Smooth muscle cell of the brain vasculature (primary cell): ENCODE measurements around the gene ZFAND2B.

Experiments used
- DNase-seq: peaks from one replicate; pipeline ENCODE4 v3.0.0-alpha.2; 2012; ENCODE audit warnings: low read depth, low spot score

The ZFAND2B gene

GRCh38 chr2:219206328-219207133, at the start of gene ZFAND2B:
Gene ZFAND2B, plus strand, starts transcription at chr2:219206782. Its CDS starts 206 bp downstream, at chr2:219206988.
- DNase-seq: peak; percentile 87

DNA sequence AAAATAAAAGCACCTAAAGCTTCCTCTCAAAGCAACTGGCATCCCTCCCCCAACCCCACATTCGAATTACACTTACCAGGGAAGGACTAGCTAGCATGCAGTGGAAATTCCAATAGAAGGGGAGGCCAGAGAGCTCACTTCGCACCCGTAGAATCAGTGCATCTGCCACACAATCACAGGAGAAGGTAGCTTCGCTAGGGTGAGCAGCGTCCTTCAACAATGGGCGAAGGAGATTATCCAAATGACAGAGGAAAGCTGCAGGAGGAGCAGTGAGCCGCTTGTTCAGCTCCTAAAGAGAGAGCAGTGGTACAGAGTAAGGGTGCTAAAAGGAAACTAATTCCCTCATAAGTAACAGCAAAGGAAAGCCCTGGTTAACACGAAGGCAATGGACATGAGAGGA, 49.2 kb upstream of the ZFAND2B start:
- DNase-seq: no peak

GRCh38 chr2:219158025-219158424, 48.6 kb upstream of the ZFAND2B start:
- no peak for DNase-seq

GRCh38 chr2:219158586-219158985, 48.0 kb upstream of the ZFAND2B start:
- DNase-seq: no peak

GRCh38 chr2:219159771-219160185, 46.8 kb upstream of the ZFAND2B start:
- DNase-seq: no peak

DNA sequence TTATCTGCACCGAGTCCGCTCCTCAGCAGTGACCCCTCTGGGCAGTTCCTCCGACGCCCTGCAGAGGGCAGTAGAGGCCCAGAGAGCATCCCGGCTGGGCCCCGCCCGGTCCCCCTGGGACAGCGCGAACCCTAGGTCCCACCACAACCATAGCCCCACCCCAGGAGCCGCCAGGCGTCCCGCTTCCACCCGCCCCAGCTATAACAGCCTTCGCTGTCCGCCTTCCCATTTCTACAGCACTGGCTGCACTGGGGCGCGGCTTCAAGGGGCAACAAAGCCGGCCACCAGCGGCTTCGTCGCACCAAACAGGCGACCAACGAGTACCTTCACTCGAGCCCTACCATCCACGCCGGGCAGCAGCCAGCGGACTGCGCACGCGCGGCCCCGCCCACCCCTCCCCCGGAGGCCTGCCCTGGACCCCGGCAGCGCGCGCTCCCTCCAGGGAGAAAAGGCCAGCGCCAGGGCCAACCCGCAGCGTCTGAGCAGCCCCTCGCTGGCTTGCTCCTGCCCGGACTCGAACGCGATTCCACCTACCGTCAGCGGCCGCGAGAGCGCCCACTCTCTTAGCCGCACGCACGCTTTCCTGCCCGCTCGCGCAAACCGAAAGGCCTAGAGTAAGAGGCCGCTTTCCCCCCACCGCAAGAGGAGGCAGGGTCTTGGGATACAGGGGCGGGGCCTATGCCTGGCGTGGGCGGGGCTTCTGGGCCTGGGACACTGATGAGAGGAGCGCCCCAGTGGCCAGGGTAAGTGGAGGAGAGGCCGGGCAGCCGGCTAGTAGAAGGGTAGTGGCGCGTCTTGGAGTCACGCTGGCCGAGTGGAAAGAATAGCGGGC, 46.2 kb upstream of the ZFAND2B start, which contains the start of gene NHEJ1:
NHEJ1 (minus strand) TSS at position 630 of the 832 bp plus-strand sequence. CDS start 2,453 bp downstream, outside the sequence.
- peak; percentile 83 for DNase-seq

DNA sequence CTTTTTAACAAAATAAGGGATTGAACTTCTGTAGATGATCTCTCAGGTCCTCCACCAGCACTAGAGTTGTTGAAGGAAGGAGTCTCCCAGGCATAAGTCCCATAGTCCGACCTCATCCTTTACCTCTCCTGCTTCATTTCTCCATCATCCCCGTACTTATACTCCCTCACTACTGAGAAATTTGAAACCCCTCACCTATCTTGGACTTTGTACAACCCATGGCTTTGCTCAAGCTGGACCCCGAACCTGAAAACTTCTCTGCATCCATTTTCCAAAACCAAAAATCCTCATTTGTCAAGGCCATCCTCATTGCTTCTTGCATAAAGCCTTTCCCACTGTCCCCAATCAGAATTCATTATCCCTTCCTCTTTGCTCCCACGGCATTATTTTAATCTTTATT, 45.5 kb upstream of the ZFAND2B start:
- DNase-seq: no peak

DNA sequence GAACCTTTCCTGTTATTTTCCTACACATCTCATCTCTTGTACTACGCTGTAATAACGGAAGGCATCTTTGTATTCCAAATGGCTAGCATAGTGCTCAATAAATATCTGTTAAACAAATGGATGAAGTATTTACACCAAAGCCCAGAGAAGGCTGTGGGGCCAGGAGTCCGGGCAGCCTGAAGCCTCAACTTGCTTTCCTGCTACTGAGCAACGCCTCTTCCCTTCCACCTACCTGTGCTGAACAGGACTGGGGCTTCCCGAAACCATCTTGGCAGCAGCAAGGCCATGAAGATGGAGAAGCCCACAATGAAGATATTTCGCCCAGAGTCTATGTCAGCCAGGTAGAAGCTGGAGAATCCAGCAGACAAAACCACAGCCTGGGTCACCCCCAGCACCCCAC, 43.4 kb upstream of the ZFAND2B start:
- no peak for DNase-seq

GRCh38 chr2:219165058-219165911, 41.3 kb upstream of the ZFAND2B start:
- DNase-seq: no peak

DNA sequence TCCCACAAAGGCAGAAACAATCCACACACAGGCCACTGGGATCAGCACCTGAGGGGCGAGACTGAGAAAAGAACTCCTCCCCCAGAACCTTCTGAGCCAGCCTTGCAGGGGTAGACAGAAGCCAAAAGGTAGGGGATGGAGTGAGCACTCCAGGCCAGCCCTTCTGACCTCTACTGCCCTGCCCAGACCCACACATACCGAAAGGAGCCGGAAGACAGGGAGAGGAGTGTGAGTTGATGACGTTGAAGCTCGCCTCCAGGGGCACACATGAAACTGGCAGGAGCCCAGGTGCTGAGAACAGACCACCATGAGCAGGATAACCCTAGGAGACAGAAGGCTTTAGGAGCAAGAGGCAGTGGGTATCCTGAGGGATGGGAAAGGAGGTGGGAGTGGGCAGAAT, 38.6 kb upstream of the ZFAND2B start:
- no peak for DNase-seq

GRCh38 chr2:219168526-219168925, 38.1 kb upstream of the ZFAND2B start:
- DNase-seq: no peak

- no peak for DNase-seq
Measured at GRCh38 chr2:219168932-219169331, 37.6 kb upstream of the ZFAND2B start.

DNA sequence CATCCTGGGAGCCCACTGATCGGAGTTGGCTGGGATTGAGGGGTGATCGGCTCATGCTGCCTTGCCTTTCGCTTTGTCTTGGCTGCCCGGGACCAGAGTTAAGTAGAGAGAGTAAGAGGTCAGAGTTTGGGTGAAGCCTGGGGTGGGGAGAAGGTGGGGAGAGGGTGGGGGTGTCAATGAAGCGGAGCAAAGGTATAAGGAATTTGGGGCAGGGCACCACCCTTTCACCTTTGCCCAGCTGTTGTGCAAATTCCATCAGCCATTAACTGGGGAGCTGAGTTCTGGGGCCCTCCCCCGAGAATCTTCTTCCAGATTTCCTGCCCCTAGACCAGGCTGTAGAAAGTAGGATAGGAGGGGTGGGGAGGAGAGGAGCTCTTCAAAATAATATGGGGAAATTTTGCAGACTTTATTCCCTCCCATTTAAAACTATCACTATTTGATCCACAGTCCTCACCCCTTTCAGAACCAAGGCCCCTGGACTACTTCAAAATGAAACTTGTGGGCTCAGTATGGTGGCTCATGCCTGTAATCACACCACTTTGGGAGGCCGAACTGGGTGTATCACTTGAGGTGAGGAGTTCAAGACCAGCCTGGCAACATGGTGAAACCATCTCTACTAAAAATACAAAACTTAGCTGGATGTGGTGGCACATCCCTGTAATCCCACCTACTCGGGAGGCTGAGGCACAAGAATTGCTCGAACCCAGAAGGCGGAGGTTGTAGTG, 36.5 kb upstream of the ZFAND2B start, which contains the start of gene SLC23A3:
SLC23A3 (minus strand) TSS at position 100 of the 725 bp plus-strand sequence; CDS start at position 55, 45 bp downstream.
- DNase-seq: no peak

DNA sequence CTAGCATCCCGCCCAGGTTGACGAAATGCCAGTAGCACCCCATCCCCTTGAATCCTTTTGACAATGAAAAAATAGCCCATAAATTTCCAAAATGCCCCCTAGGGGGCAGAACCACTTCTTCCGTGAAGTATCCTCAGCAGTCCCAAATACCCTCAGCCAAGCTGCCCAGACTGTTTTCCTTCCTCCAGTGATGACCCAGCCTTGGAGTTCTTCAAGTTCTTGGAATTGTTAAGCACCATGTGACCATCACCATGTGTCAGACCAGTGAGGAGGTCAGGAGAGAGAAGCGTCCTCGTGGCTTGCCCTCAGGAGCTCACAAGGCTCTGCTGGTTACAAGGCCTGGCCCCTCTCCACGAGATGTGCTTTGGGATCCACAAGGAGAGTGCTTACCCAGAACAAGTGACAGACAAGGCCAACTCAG, 35.3 kb upstream of the ZFAND2B start:
- no peak for DNase-seq

DNA sequence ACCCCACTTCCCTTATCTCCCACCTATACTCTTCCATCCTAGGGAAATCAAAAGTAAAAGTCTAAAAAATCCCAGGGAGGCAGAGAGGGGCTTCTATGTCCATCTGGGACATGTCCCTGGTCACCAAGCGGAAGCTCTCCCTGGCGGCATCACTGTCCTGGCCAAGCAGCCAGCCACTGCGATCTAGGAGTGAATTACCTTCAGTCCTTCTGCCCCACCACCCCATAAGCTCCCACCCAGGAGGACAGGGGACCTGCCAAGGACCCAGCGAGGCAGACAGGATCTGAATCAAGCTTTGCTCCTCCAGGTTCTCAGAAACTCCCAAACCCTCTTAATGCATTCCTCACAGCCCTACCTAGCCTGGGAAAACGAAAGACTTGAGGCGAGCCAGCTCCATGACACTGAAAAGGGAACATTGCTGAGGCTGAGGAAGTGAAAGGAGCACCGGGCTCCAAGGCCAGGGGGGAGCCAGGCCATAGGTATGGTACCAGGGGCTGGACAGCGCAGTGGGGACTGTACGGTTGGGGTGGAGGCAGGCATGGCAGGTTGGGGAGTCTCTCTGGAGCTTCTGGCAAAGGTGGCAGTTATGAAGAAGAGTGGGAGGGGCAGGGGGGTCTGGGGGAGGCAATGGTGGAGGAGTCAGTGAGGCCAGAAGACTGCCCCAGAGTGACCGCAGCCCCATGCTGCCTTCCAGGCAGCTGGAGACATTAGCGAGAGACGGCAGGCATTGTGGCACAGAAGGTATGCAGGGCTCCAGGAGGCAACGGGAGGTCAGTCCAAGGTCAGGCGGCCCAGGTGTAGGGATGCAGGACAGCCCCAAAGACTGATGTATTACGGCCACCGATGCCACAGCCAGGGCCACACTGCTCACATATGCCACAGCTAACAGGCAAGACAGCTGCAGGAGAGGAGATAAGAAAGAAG, 34.1 kb upstream of the ZFAND2B start:
- no peak for DNase-seq

GRCh38 chr2:219173176-219173575, 33.4 kb upstream of the ZFAND2B start:
- no peak for DNase-seq

- DNase-seq: no peak
Measured at GRCh38 chr2:219174146-219174545, 32.4 kb upstream of the ZFAND2B start.

GRCh38 chr2:219174801-219175200, 31.8 kb upstream of the ZFAND2B start:
- DNase-seq: no peak

DNA sequence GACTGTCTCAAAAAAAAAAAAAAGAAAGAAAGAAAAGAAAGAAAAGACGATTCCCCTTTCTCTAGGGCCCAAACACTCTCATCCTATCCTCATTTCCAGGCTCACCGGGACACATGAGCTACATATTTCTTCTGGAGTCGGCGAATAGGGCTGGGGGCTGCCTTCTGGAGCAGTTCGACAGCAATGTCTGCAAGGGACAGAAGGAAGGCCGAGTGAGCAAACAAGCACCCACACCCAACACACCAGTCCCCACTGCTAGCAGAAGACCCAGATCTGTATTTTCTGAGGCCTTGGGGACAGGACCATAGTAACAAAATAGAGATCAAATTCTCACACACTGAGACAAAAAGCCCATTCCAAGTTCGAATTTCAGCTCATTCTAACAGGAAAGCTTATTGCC, 31.1 kb upstream of the ZFAND2B start:
- DNase-seq: no peak
